Ovary (tissue), 3 donors: ENCODE results near the gene RCOR3.

Source experiments
- EP300 ChIP-seq: sonication (generic); formaldehyde crosslinking; IDR thresholded peaks from one replicate; pipeline ENCODE4 v1.6.1; 2017; ENCODE audit warnings: antibody characterized with exemption
- POLR2A ChIP-seq: fragments of 450-650 bp; IDR thresholded peaks from one replicate; pipeline ENCODE4 v1.6.1; 2017; ENCODE audit warnings: antibody characterized with exemption, mild to moderate bottlenecking, moderate library complexity
- TF ChIP-seq, protein P1 (sequence below), 3 donors: fragments of 450-650 bp in 2 of 3; fragments of 200-600 bp in 1 of 3; IDR thresholded peaks; one replicate each; pipeline versions ENCODE4 v1.5.1 to v1.8.0; 2016 to 2022; ENCODE audit warnings: antibody characterized with exemption in 3 of 3, mild to moderate bottlenecking in 1 of 3
- donor health status: DM: no; HTN: no; CAD: no.

DNA sequence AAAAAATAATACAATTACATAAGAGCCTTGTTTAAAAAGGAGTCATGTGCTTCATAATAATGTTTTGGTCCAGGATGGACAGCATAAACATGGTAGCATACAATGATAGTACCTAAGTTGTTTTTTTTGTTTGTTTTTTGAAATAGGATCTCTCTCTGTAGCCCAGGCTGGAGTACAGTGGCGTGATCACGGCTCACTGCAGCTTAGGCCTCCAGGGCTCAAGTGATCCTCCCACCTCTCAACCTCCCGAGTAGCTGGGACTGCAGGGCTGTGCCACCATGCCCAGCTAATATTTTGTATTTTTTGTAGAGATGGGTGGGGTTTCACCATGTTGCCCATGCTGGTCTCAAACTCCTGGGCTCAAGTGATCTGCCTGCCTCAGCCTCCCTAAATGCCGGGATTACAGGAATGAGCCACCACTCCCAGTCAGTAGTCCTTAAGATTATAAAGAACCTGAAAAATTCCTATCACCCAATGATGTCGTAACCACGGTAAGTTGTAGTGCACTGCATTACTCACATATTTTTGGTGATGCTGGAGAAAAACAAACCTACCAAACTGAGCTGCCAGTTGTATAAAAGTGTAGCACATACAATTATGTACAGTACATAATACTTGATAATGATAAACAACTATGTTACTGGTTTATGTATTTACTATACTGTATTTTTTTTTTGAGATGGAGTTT, 22.4 kb upstream of the RCOR3 start:
- TF ChIP-seq, protein P1, sequence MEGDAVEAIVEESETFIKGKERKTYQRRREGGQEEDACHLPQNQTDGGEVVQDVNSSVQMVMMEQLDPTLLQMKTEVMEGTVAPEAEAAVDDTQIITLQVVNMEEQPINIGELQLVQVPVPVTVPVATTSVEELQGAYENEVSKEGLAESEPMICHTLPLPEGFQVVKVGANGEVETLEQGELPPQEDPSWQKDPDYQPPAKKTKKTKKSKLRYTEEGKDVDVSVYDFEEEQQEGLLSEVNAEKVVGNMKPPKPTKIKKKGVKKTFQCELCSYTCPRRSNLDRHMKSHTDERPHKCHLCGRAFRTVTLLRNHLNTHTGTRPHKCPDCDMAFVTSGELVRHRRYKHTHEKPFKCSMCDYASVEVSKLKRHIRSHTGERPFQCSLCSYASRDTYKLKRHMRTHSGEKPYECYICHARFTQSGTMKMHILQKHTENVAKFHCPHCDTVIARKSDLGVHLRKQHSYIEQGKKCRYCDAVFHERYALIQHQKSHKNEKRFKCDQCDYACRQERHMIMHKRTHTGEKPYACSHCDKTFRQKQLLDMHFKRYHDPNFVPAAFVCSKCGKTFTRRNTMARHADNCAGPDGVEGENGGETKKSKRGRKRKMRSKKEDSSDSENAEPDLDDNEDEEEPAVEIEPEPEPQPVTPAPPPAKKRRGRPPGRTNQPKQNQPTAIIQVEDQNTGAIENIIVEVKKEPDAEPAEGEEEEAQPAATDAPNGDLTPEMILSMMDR (IDR thresholded peaks at IDR 0.05): no peak
- TF ChIP-seq EP300: no peak
- TF ChIP-seq POLR2A: no peak
